ENCODE data around the gene PELI2. TPM values are rescaled to one million over a fixed set of nuclear protein-coding genes. Genes with fewer than 3 reads are reported as not detected.

Gene PELI2
- total RNA-seq, 1 donor = 14.1 TPM

GRCh38 chr14:56197150-56197549 lies 78.9 kb downstream of the PELI2 start:
- no peak for TF ChIP-seq CTCF (IDR thresholded peaks at IDR 0.05; ENCODE audit: extremely low read depth, low read depth, low read length)
- DNase-seq (ENCODE audit: insufficient read length, low spot score, missing footprints) = no peak
- Histone ChIP-seq H3K27ac (ENCODE audit: low read depth, low read length) (no peak overlapping the region), H3K4me1 (ENCODE audit: insufficient read depth, low read length) (peaks cover 19% of the 10 kb centered on the region), H3K9me3 (ENCODE audit: low read depth, low read length) (no peaks in the 10 kb centered on the region), H3K36me3 (ENCODE audit: insufficient read depth, low read length) (no peaks in the 10 kb centered on the region), H3K4me2 (ENCODE audit: insufficient read depth, low read length) (no peak overlapping the region), H4K20me1 (ENCODE audit: insufficient read depth, low read length) (no peaks in the 10 kb centered on the region), H3K27me3 (ENCODE audit: insufficient read depth, low read length) (no peaks in the 10 kb centered on the region), H3K4me3 (ENCODE audit: insufficient read depth, low read length) (no peak overlapping the region), H3K79me2 (ENCODE audit: insufficient read depth, low read length) (no peaks in the 10 kb centered on the region), H2AFZ (ENCODE audit: low read length) (no peak overlapping the region)

GRCh38 chr14:56198438-56198837 lies 80.2 kb downstream of the PELI2 start:
- Histone ChIP-seq H4K20me1 (ENCODE audit: insufficient read depth, low read length) (no peaks in the 10 kb centered on the region), H3K36me3 (ENCODE audit: insufficient read depth, low read length) (no peaks in the 10 kb centered on the region), H3K27ac (ENCODE audit: low read depth, low read length) (peak overlapping the region; percentile 95), H3K9me3 (ENCODE audit: low read depth, low read length) (no peaks in the 10 kb centered on the region), H3K4me3 (ENCODE audit: insufficient read depth, low read length) (no peak overlapping the region), H3K4me2 (ENCODE audit: insufficient read depth, low read length) (no peak overlapping the region), H2AFZ (ENCODE audit: low read length) (no peak overlapping the region), H3K79me2 (ENCODE audit: insufficient read depth, low read length) (no peaks in the 10 kb centered on the region), H3K27me3 (ENCODE audit: insufficient read depth, low read length) (no peaks in the 10 kb centered on the region), H3K4me1 (ENCODE audit: insufficient read depth, low read length) (peaks cover 19% of the 10 kb centered on the region)
- DNase-seq (ENCODE audit: insufficient read length, low spot score, missing footprints) = no peak
- no peak for TF ChIP-seq CTCF (IDR thresholded peaks at IDR 0.05; ENCODE audit: extremely low read depth, low read depth, low read length)

- Histone ChIP-seq H2AFZ (ENCODE audit: low read length) (peak overlapping the region; percentile 38), H3K27me3 (ENCODE audit: insufficient read depth, low read length) (no peaks in the 10 kb centered on the region), H4K20me1 (ENCODE audit: insufficient read depth, low read length) (no peaks in the 10 kb centered on the region), H3K4me3 (ENCODE audit: insufficient read depth, low read length) (peak overlapping the region; percentile 12), H3K79me2 (ENCODE audit: insufficient read depth, low read length) (no peaks in the 10 kb centered on the region), H3K36me3 (ENCODE audit: insufficient read depth, low read length) (no peaks in the 10 kb centered on the region), H3K4me1 (ENCODE audit: insufficient read depth, low read length) (peaks cover 19% of the 10 kb centered on the region), H3K4me2 (ENCODE audit: insufficient read depth, low read length) (peak overlapping the region; percentile 71), H3K27ac (ENCODE audit: low read depth, low read length) (peak overlapping the region; percentile 95), H3K9me3 (ENCODE audit: low read depth, low read length) (no peaks in the 10 kb centered on the region)
- no peak for DNase-seq (ENCODE audit: insufficient read length, low spot score, missing footprints)
- TF ChIP-seq CTCF (IDR thresholded peaks at IDR 0.05; ENCODE audit: extremely low read depth, low read depth, low read length) = no peak
Measured at GRCh38 chr14:56199095-56199981, 81.1 kb downstream of the PELI2 start.

GRCh38 chr14:56199982-56200577 lies 81.9 kb downstream of the PELI2 start:
- Histone ChIP-seq H3K9me3 (ENCODE audit: low read depth, low read length) (no peaks in the 10 kb centered on the region), H3K27ac (ENCODE audit: low read depth, low read length) (peak overlapping the region; percentile 95), H3K79me2 (ENCODE audit: insufficient read depth, low read length) (no peaks in the 10 kb centered on the region), H3K4me1 (ENCODE audit: insufficient read depth, low read length) (peaks cover 19% of the 10 kb centered on the region), H3K4me2 (ENCODE audit: insufficient read depth, low read length) (peak overlapping the region; percentile 71), H4K20me1 (ENCODE audit: insufficient read depth, low read length) (no peaks in the 10 kb centered on the region), H2AFZ (ENCODE audit: low read length) (peak overlapping the region; percentile 38), H3K4me3 (ENCODE audit: insufficient read depth, low read length) (peak overlapping the region; percentile 12), H3K27me3 (ENCODE audit: insufficient read depth, low read length) (no peaks in the 10 kb centered on the region), H3K36me3 (ENCODE audit: insufficient read depth, low read length) (no peaks in the 10 kb centered on the region)
- DNase-seq (ENCODE audit: insufficient read length, low spot score, missing footprints) = no peak
- TF ChIP-seq CTCF (IDR thresholded peaks at IDR 0.05; ENCODE audit: extremely low read depth, low read depth, low read length) = no peak

Data from osteoblast (primary cell).